ENCODE results near the gene UGT1A8.

DNA sequence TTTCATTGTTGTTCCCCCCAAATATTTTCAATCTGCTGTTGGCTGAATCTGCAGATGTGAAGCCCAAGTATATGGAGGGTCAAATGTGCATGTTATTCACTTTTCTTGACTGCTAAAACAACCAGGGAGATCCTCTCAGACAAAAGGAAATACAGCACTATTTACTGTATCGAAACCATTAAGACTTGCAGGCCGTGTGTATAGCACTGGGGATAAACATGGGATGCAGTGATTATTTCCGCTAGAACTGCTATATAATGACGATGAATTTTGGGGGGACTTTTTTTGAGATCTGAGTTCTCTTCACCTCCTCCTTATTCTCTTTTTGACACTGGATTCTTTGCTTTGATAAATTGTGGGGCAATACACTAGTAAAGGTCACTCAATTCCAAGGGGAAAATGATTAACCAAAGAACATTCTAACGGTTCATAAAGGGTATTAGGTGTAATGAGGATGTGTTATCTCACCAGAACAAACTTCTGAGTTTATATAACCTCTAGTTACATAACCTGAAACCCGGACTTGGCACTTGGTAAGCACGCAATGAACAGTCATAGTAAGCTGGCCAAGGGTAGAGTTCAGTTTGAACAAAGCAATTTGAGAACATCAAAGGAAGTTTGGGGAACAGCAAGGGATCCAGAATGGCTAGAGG, 139.1 kb downstream of the UGT1A8 start:
- TF ChIP-seq POLR2A (IDR thresholded peaks at IDR 0.05; ENCODE audit: low read length), result no peak
- no peak for TF ChIP-seq GATA1 (IDR thresholded peaks at IDR 0.05; ENCODE audit: low read depth, low read length)

Data from erythroblast (primary cell).